HG02852 (cell line): Measurements from ENCODE around the gene BRSK1.

Experiments used
- ATAC-seq: cut with Tn5 transposase; IDR thresholded peaks from one replicate; pipeline ENCODE4 v1.9.1; 2021; ENCODE audit warnings: mild to moderate bottlenecking, moderate library complexity; ENCODE audit not compliant: unreplicated experiment

BRSK1 gene

GRCh38 chr19:55350620-55351315 is 67.0 kb downstream of the BRSK1 start:
- no peak for ATAC-seq

GRCh38 chr19:55352040-55352439 is 68.2 kb downstream of the BRSK1 start:
- ATAC-seq: no peak

GRCh38 chr19:55352549-55353145 is 68.8 kb downstream of the BRSK1 start:
- no peak for ATAC-seq

GRCh38 chr19:55353356-55353802 is 69.6 kb downstream of the BRSK1 start:
- no peak for ATAC-seq

GRCh38 chr19:55353803-55354697 is 70.3 kb downstream of the BRSK1 start:
- no peak for ATAC-seq

- ATAC-seq: no peak
These were observed 71.0 kb downstream of the BRSK1 start, which contains the start of gene COX6B2 for GRCh38 chr19:55354698-55355212. COX6B2 (minus strand) TSS chr19:55354719; CDS start chr19:55354521, 198 bp downstream.

GRCh38 chr19:55355213-55355821 is 71.5 kb downstream of the BRSK1 start:
- ATAC-seq: no peak

GRCh38 chr19:55358493-55358892 is 74.7 kb downstream of the BRSK1 start:
- no peak for ATAC-seq

- no peak for ATAC-seq
These were observed 75.4 kb downstream of the BRSK1 start for GRCh38 chr19:55358943-55359908.

GRCh38 chr19:55360902-55361301 is 77.1 kb downstream of the BRSK1 start:
- ATAC-seq: no peak
